ENCODE data around the gene NFIC. TPM values are rescaled to one million over a fixed set of nuclear protein-coding genes. Genes with fewer than 3 reads are reported as not detected.

NFIC gene
- total and polyA plus RNA-seq, 2 of the 4 experiments (the other 2 are of a cell fraction) = 21.9 to 32.1 TPM

DNA sequence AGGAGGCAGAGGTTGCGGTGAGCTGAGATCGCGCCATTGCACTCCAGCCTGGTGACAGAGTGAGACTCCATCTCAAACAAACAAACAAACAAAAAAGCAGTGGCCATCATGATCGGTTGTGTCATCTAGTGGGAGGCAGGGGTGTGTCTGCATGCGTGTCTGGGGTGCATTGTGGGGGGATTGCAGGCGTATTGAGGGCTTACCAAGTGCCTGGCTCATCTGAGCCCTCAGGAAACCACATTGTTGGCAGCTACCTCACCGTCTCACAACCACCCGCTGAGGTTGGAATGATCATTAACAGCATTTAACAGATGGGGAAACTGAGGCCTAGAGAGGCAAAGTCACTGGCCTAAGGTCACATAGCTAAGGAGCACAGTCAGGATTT lies 30.5 kb downstream of the NFIC start:
- Histone ChIP-seq H3K36me3 (ENCODE audit: control insufficient read depth, insufficient read depth, low read length) (peaks cover 24% of the 10 kb centered on the region), H3K4ac (ENCODE audit: low read depth, low read length) (peak overlapping the region; percentile 67), H2BK120ac (ENCODE audit: low read depth, low read length) (no peak overlapping the region), H4K91ac (ENCODE audit: insufficient read depth, low read depth, low read length) (no peak overlapping the region), H2BK20ac (ENCODE audit: low read depth, low read length) (no peak overlapping the region), H3K4me2 (ENCODE audit: low read depth, low read length) (no peak overlapping the region), H3K4me1 (ENCODE audit: control insufficient read depth, insufficient read depth, low read length) (peaks cover 17% of the 10 kb centered on the region), H3K79me1 (ENCODE audit: low read depth in 1 of 2, low read length in 2 of 2) (peaks cover 12 to 60% of the 10 kb centered on the region in 2 experiments), H3K9me1 (ENCODE audit: insufficient read depth, low read length) (0 out of 2 replicates have a peak, but pooled peaks cover 9% of the 10 kb centered on the region), H3K9ac (ENCODE audit: low read depth, low read length) (no peak overlapping the region), H4K8ac (ENCODE audit: low read depth in 2 of 2, low read length in 2 of 2) (peak overlapping the region in 1 of 2 experiments; percentile 30; a peak in 1 of 4 replicates), H3K27ac (ENCODE audit: insufficient read depth, low read length) (no peak overlapping the region; the same call in 1 of the 2 replicates), H4K20me1 (ENCODE audit: insufficient read depth, low read length) (peaks cover 84% of the 10 kb centered on the region), H3K23ac (ENCODE audit: low read depth, low read length) (peak overlapping the region; percentile 51; the same call in 1 of the 2 replicates), H4K5ac (ENCODE audit: low read depth, low read length) (no peak overlapping the region), H2BK15ac (ENCODE audit: low read depth, low read length) (no peak overlapping the region), H3K27me3 (ENCODE audit: control insufficient read depth, insufficient read depth, low read length) (no peaks in the 10 kb centered on the region), H2AK5ac (ENCODE audit: low read depth, low read length) (peak overlapping the region; percentile 8; the same call in 1 of the 2 replicates), H3K4me3 (ENCODE audit: insufficient read depth, low read depth, low read length) (no peak overlapping the region), H3K14ac (replicated peaks; ENCODE audit: low read depth, low read length) (no peak overlapping the region; the same call in 1 of the 2 replicates), H3K9me3 (ENCODE audit: control insufficient read depth, insufficient read depth, low read length) (no peaks in the 10 kb centered on the region), H2BK5ac (ENCODE audit: low read depth, low read length, poor library complexity, severe bottlenecking) (no peak overlapping the region), H2AFZ (replicated peaks; ENCODE audit: low read length, poor library complexity) (no peak overlapping the region), H3K56ac (ENCODE audit: extremely low read depth, insufficient read depth, low read length) (no peak overlapping the region), H3K18ac (ENCODE audit: low read depth, low read length) (no peak overlapping the region), H2AK9ac (replicated peaks; ENCODE audit: low read depth, low read length, poor library complexity) (peak overlapping the region; percentile 85)
- in situ Hi-C loops (cut with MboI; ENCODE audit: low sequenced_read_pairs) (no loop called here), dilution Hi-C loops (cut with HindIII; ENCODE audit: low sequenced_read_pairs, unreplicated experiment) (no loop called here), intact Hi-C loops (cut with micrococcal nuclease) (no loop called here)
- CTCF ChIA-PET = interaction anchor here (0.9 kb wide), 1 partner anchor 17 kb away, joined by 4 read pairs; no protein-coding TSS in a partner anchor
- POLR2A ChIA-PET (ENCODE audit: unreplicated experiment) = no interaction called here
- TF ChIP-seq, protein P1, sequence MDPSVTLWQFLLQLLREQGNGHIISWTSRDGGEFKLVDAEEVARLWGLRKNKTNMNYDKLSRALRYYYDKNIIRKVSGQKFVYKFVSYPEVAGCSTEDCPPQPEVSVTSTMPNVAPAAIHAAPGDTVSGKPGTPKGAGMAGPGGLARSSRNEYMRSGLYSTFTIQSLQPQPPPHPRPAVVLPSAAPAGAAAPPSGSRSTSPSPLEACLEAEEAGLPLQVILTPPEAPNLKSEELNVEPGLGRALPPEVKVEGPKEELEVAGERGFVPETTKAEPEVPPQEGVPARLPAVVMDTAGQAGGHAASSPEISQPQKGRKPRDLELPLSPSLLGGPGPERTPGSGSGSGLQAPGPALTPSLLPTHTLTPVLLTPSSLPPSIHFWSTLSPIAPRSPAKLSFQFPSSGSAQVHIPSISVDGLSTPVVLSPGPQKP (IDR thresholded peaks at IDR 0.05; ENCODE audit: borderline replicate concordance, low read depth, low read length) = no peak
- TF ChIP-seq BHLHE40 (IDR thresholded peaks at IDR 0.05; ENCODE audit: low read depth, low read length) (no peak), CEBPB (IDR thresholded peaks at IDR 0.05; ENCODE audit: low read depth, low read length) (no peak), FOS (IDR thresholded peaks at IDR 0.05; ENCODE audit: low read depth, low read length) (no peak), NFE2L2 (IDR thresholded peaks at IDR 0.05; ENCODE audit: low read depth, low read length) (no peak), CHD1 (IDR thresholded peaks at IDR 0.05; ENCODE audit: low read depth, low read length) (no peak), RCOR1 (IDR thresholded peaks at IDR 0.05; ENCODE audit: insufficient replicate concordance, low read length) (no peak)
- TF ChIP-seq, protein P2, sequence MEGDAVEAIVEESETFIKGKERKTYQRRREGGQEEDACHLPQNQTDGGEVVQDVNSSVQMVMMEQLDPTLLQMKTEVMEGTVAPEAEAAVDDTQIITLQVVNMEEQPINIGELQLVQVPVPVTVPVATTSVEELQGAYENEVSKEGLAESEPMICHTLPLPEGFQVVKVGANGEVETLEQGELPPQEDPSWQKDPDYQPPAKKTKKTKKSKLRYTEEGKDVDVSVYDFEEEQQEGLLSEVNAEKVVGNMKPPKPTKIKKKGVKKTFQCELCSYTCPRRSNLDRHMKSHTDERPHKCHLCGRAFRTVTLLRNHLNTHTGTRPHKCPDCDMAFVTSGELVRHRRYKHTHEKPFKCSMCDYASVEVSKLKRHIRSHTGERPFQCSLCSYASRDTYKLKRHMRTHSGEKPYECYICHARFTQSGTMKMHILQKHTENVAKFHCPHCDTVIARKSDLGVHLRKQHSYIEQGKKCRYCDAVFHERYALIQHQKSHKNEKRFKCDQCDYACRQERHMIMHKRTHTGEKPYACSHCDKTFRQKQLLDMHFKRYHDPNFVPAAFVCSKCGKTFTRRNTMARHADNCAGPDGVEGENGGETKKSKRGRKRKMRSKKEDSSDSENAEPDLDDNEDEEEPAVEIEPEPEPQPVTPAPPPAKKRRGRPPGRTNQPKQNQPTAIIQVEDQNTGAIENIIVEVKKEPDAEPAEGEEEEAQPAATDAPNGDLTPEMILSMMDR (conservative IDR thresholded peaks at IDR 0.05; ENCODE audit: low read depth, low read length) = no peak
- TF ChIP-seq, protein P3, sequence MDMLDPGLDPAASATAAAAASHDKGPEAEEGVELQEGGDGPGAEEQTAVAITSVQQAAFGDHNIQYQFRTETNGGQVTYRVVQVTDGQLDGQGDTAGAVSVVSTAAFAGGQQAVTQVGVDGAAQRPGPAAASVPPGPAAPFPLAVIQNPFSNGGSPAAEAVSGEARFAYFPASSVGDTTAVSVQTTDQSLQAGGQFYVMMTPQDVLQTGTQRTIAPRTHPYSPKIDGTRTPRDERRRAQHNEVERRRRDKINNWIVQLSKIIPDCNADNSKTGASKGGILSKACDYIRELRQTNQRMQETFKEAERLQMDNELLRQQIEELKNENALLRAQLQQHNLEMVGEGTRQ (IDR thresholded peaks at IDR 0.05; ENCODE audit: low read depth, low read length) = no peak
- ATAC-seq (ENCODE audit: low read depth) (no peak), DNase-seq (no peak)
- no CpG with 5 or more reads among the region's 8 CpGs for WGBS, 2 experiments (ENCODE audit: extremely low coverage in 2 of 2, insufficient read length in 1 of 2)
- no TSS peak for BruUV-seq (replicated peaks)
